GM18868 (cell line): ENCODE data around the gene TCERG1L.

ENCODE experiments used
- ATAC-seq: cut with Tn5 transposase; IDR thresholded peaks from one replicate; pipeline ENCODE4 v1.9.1; 2021; ENCODE audit warnings: mild to moderate bottlenecking, moderate library complexity; ENCODE audit not compliant: unreplicated experiment

The TCERG1L gene

GRCh38 chr10:131055437-131055836 lies 256.1 kb downstream of the TCERG1L start:
- no peak for ATAC-seq

GRCh38 chr10:131053192-131053591 lies 258.3 kb downstream of the TCERG1L start:
- ATAC-seq: no peak

DNA sequence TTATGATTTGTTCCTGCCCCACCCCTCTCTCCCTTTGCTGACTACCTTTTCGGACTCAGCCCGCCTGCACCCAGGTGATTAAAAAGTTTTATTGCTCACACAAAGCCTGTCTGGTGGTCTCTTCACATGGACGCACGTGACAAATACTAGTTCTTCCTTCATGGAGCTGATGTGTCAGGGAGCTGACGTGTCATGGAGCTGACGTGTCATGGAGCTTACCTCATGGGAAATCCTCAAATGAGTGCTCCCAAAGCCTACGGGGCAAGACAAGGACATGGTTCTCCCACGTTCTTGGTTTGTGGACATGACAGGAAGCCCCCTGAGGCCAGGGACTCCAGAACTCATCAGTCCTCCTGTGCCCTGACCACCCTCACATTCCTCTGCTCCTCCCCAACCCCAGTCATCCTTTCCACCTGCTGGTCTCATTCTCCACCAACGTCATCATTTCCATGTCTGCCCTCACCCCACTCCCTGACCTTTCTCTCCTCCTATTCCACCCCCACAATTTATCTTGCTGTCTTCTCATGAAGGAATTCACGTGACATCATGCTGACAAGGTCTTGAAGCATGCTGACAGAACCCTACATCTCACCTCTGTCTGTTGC lies 261.3 kb downstream of the TCERG1L start:
- no peak for ATAC-seq

DNA sequence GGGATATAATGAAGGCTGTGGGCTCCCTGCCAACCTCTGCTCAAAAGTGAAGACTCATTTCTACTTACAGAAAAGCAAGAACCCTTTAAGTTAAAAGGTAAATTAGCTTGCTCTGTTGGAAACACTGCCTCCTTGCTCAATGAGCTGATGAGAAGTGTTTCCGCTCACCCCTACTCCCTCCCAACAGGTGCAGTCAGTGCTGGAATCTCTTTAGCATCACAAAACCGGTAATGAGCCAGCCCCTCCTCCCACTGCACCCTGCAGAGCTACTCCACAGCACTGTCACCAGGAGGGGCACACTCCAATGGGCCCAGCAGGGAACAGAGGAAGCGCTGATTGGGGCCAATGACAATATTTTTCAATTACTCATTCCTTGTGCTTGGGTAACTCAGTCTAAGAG lies 262.5 kb downstream of the TCERG1L start:
- no peak for ATAC-seq

DNA sequence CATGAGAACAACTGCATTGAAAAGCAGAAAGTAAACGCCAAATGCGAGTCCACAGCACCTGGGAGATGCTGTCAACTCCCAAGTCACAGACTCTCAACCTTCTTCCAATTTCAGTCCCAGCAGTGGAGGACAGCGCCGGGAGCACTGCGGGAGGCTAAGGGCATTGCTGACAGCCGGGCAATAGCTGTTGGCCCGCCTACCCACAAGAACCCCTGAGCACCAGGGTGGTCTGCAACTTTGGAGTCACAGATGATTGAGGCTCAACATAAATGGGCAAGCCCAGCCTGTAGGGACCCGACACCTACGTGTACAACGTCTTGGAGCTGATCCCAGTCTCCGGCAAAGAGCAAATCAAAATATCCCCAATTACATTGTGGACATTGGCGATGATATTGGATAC lies 262.9 kb downstream of the TCERG1L start:
- ATAC-seq: no peak

DNA sequence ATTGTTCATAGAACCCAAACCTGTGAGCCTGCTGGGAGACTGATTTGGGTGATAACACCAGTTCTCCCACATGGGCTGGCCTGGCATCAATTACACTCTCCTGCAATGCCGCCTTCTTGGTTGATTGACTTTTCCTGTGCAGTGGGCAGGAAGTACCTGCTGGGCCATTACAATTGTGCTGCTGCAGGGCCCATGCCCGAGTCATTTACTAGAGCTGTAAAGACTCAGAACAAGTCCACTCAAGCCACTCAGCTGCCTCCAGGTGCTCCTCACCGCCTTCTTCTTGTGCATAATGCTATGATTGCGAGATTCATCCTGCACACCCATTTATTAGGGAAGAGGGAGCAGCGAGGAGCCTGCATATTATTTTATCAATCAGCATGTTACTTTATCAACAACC lies 264.0 kb downstream of the TCERG1L start:
- ATAC-seq: no peak

DNA sequence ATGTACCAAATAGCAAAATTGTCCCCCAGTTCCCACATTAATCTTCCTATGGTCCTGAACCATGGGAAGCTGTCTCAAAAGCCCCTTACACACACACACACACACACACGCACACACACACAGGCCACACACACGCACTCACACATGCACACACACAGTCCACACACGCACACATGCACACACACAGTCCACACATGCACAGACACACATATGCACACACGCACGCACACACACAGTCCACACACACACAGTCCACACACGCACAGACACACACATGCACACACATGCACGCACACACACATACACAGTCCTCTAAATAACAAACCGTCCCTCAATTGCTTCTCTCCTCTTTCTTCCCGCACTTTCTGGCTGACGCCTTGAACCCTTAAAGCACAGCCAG lies 265.3 kb downstream of the TCERG1L start:
- no peak for ATAC-seq

DNA sequence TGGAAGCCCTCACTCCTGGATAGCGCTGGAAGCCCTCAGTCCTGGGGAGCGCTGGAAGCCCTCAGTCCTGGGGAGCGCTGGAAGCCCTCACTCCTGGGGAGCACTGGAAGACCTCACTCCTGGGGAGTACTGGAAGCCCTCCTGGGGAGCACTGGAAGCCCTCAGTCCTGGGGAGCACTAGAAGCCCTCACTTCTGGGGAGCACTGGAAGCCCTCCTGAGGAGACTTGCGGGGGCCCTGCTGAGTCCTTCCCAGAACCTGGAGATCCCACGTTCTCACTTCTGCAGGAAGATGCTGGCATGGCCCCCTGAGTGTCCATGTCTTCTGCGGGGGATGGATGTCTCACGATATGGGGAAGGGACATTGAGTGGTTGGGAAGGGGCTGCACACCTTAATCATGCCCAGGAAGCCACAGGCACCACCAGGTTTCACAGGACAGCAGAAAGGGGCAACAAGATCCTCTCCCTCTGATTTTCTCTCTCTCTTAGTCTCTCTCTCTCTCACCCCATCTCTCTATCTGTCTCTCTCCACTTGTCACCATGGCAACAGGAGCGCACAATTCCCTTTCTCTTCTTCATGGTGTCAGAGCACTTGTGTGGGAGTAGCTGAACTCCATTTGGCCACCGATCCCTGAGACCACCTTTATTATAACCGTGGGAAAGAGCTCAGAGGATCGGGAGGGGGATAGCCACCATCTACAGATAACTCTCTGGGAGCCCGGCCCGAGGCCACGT lies 267.0 kb downstream of the TCERG1L start:
- ATAC-seq: no peak

DNA sequence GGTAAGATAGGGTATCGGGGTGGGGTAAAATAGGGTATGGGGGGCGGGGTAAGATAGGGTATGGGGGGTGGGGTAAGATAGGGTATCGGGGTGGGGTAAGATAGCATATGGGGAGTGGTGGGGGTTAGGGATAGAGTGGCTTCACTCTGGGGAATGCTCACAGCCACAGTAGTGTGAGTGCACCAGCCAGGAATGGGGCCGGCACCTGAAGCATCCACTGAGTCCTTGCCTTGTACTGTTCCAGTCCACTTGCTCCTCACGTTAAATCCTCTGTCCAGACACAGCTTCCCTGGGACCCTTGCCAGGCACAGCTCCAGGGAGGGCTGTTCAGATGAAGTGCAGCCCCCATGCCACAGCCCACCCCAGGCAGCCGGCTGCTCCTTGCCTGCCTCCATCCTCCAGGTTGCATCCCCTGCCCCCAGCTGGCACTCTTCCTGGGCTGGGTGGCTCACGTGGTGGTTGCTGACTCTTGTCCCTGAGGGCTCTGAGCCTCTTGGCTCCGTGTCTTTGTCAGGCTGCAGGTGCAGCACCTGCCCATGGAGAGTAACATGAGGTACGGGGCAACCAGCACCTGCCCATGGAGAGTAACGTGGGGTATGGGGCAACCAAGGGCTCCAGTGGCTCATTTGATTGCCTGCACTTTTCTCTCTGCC lies 268.4 kb downstream of the TCERG1L start:
- no peak for ATAC-seq
